Calu3 (cell line): ENCODE results near the gene PPP1R1A. TPM values are rescaled to one million over a fixed set of nuclear protein-coding genes. Genes with fewer than 3 reads are reported as not detected.

ENCODE experiments used
- BruUV-seq: library from RNA; stranded (reverse); fragments of 400-500 nt; replicated peaks from 2 replicates; lab custom pipeline; 2021; lab: Mats Ljungman, UMichigan
- CTCF ChIA-PET: fragments of 300-600 bp; sonication (Branson Sonifier 250); formaldehyde crosslinking; loops from one replicate; lab custom pipeline; 2022; ENCODE audit warnings: antibody characterized with exemption; lab: Charles Lee
- DNase-seq: peaks from one replicate; pipeline ENCODE4 v3.0.0; 2022
- H3K27ac Mint-ChIP-seq: one replicate; pipeline ENCODE4 v1.8.0; 2022; ENCODE audit warnings: mixed read lengths; ENCODE audit not compliant: unreplicated experiment
- H3K27me3 Mint-ChIP-seq: one replicate; pipeline ENCODE4 v1.8.0; 2022; ENCODE audit warnings: mixed read lengths; ENCODE audit not compliant: unreplicated experiment
- H3K36me3 Mint-ChIP-seq: one replicate; pipeline ENCODE4 v1.8.0; 2022; ENCODE audit warnings: mild to moderate bottlenecking, moderate library complexity, mixed read lengths; ENCODE audit not compliant: insufficient read depth, unreplicated experiment
- H3K4me1 Mint-ChIP-seq: one replicate; pipeline ENCODE4 v1.8.0; 2022; ENCODE audit warnings: mild to moderate bottlenecking, low read depth, mixed read lengths; ENCODE audit not compliant: unreplicated experiment
- H3K4me3 Mint-ChIP-seq: one replicate; pipeline ENCODE4 v1.8.0; 2022; ENCODE audit warnings: mild to moderate bottlenecking, low read depth, moderate library complexity, mixed read lengths; ENCODE audit not compliant: unreplicated experiment
- H3K9me3 Mint-ChIP-seq: one replicate; pipeline ENCODE4 v1.8.0; 2022; ENCODE audit warnings: low read depth, mixed read lengths; ENCODE audit not compliant: unreplicated experiment
- intact Hi-C: fragments of 100-400 bp; cut with micrococcal nuclease; formaldehyde crosslinking; loops from one replicate; pipeline ENCODE4 v1.10.0; 2022; ENCODE audit not compliant: unreplicated experiment
- total RNA-seq: library from RNA; stranded (reverse); gene quantifications from 2 replicates; pipeline ENCODE4 v1.2.3, GENCODE V29; 2022
- TF ChIP-seq, protein P1 (sequence below): fragments of 200-600 bp; IDR thresholded peaks from one replicate; pipeline ENCODE4 v1.8.0; 2022; ENCODE audit warnings: antibody characterized with exemption; ENCODE audit not compliant: unreplicated experiment

The PPP1R1A gene
- total RNA-seq, 1 experiment from 2014 or later = 0.26 TPM

GRCh38 chr12:54564768-54565167 lies 23.7 kb downstream of the PPP1R1A start:
- CTCF ChIA-PET = interaction anchor here (0.7 to 1.9 kb wide), 2 partner anchors 15 to 67 kb away, joined by 4 to 5 read pairs; partner anchors contain the start of gene NCKAP1L
- TF ChIP-seq, protein P1, sequence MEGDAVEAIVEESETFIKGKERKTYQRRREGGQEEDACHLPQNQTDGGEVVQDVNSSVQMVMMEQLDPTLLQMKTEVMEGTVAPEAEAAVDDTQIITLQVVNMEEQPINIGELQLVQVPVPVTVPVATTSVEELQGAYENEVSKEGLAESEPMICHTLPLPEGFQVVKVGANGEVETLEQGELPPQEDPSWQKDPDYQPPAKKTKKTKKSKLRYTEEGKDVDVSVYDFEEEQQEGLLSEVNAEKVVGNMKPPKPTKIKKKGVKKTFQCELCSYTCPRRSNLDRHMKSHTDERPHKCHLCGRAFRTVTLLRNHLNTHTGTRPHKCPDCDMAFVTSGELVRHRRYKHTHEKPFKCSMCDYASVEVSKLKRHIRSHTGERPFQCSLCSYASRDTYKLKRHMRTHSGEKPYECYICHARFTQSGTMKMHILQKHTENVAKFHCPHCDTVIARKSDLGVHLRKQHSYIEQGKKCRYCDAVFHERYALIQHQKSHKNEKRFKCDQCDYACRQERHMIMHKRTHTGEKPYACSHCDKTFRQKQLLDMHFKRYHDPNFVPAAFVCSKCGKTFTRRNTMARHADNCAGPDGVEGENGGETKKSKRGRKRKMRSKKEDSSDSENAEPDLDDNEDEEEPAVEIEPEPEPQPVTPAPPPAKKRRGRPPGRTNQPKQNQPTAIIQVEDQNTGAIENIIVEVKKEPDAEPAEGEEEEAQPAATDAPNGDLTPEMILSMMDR = no peak
- H3K27me3 Mint-ChIP-seq = peaks cover 88% of the 10 kb centered on the region
- peaks cover 8% of the 10 kb centered on the region for H3K4me1 Mint-ChIP-seq
- H3K4me3 Mint-ChIP-seq = no peak overlapping the region
- no peaks in the 10 kb centered on the region for H3K9me3 Mint-ChIP-seq
- intact Hi-C loops = no loop called here
- DNase-seq = no peak
- H3K36me3 Mint-ChIP-seq = no peaks in the 10 kb centered on the region
- no peak overlapping the region for H3K27ac Mint-ChIP-seq
- no TSS peak for BruUV-seq

- H3K27ac Mint-ChIP-seq = no peak overlapping the region
- no TSS peak for BruUV-seq
- TF ChIP-seq, protein P1 = no peak
- peaks cover 8% of the 10 kb centered on the region for H3K4me1 Mint-ChIP-seq
- intact Hi-C loops = no loop called here
- no peaks in the 10 kb centered on the region for H3K9me3 Mint-ChIP-seq
- DNase-seq = no peak
- no peaks in the 10 kb centered on the region for H3K36me3 Mint-ChIP-seq
- no peak overlapping the region for H3K4me3 Mint-ChIP-seq
- H3K27me3 Mint-ChIP-seq = peaks cover 88% of the 10 kb centered on the region
- CTCF ChIA-PET = interaction anchor here (0.6 kb wide), 1 partner anchor 409 kb away, joined by 5 read pairs; no protein-coding TSS in a partner anchor
Measured at GRCh38 chr12:54563787-54564186, 24.7 kb downstream of the PPP1R1A start.

- no peak overlapping the region for H3K27ac Mint-ChIP-seq
- intact Hi-C loops = no loop called here
- DNase-seq = no peak
- H3K9me3 Mint-ChIP-seq = no peaks in the 10 kb centered on the region
- H3K36me3 Mint-ChIP-seq = no peaks in the 10 kb centered on the region
- TF ChIP-seq, protein P1 = no peak
- H3K4me3 Mint-ChIP-seq = no peak overlapping the region
- peaks cover 84% of the 10 kb centered on the region for H3K27me3 Mint-ChIP-seq
- CTCF ChIA-PET = no interaction called here
- H3K4me1 Mint-ChIP-seq = peaks cover 8% of the 10 kb centered on the region
- BruUV-seq = no TSS peak
Measured at GRCh38 chr12:54562750-54563356, 25.6 kb downstream of the PPP1R1A start.

DNA sequence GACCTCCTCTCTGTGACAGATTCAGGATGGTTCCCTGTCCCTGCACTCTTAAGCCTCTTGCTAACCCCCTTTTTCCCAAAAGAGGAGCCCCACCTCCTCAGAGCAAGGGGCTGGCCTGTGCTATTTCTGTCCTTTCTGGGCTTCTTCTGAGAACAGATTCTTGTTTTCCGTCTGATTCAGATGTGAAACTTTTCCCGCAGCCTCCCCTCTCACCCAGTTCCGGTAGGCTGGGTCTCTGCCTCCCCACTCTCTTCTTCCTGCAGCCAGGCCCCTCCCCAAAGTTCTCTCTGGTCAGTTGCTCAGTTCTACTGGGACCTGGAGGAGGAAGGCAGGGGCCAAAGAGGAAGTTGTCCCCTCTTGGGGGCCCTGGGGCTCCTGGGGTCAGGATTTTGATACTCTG lies 27.3 kb downstream of the PPP1R1A start:
- Mint-ChIP-seq H3K36me3 (no peaks in the 10 kb centered on the region), H3K4me1 (peaks cover 8% of the 10 kb centered on the region), H3K9me3 (no peaks in the 10 kb centered on the region), H3K4me3 (no peak overlapping the region), H3K27ac (no peak overlapping the region), H3K27me3 (peaks cover 69% of the 10 kb centered on the region)
- TF ChIP-seq, protein P1 = no peak
- CTCF ChIA-PET = no interaction called here
- intact Hi-C loops = no loop called here
- no TSS peak for BruUV-seq
- DNase-seq = no peak
